Type B pancreatic cell (in vitro differentiated cells): ENCODE results near the gene NMRAL1. TPM values are rescaled to one million over a fixed set of nuclear protein-coding genes. Genes with fewer than 3 reads are reported as not detected.
A peak's percentile ranks its signal among the peaks of the same experiment; 100 is the strongest.

Experiments
- DNase-seq: peaks from one replicate; pipeline ENCODE4 v3.0.0; 2021; ENCODE audit warnings: mixed read lengths; ENCODE audit not compliant: unreplicated experiment; ENCODE audit errors: extremely low spot score
- H3K27ac Mint-ChIP-seq: 2 replicates; pipeline ENCODE4 v1.8.0; 2021; ENCODE audit warnings: mild to moderate bottlenecking, mixed read lengths
- H3K27me3 Mint-ChIP-seq: 2 replicates; pipeline ENCODE4 v1.8.0; 2021; ENCODE audit warnings: mixed read lengths
- H3K36me3 Mint-ChIP-seq: 2 replicates; pipeline ENCODE4 v1.8.0; 2021; ENCODE audit warnings: mixed read lengths
- H3K4me1 Mint-ChIP-seq: one replicate; pipeline ENCODE4 v1.8.0; 2021; ENCODE audit warnings: mixed read lengths; ENCODE audit not compliant: unreplicated experiment
- H3K4me3 Mint-ChIP-seq: 2 replicates; pipeline ENCODE4 v1.8.0; 2021; ENCODE audit warnings: mild to moderate bottlenecking, mixed read lengths
- H3K9me3 Mint-ChIP-seq: 2 replicates; pipeline ENCODE4 v1.8.0; 2021; ENCODE audit warnings: mixed read lengths
- total RNA-seq: library from RNA; stranded (reverse); gene quantifications from 2 replicates; pipeline ENCODE4 v1.2.1, GENCODE V29; 2021; ENCODE audit warnings: low replicate concordance
- TF ChIP-seq, protein P1 (sequence below): fragments of 200-600 bp; sonication (generic); conservative IDR thresholded peaks from 2 replicates; pipeline ENCODE4 v1.5.0; 2021; ENCODE audit warnings: antibody characterized with exemption, mild to moderate bottlenecking

NMRAL1 gene
- total RNA-seq, 1 donor from 2014 or later, result 49.1 TPM

DNA sequence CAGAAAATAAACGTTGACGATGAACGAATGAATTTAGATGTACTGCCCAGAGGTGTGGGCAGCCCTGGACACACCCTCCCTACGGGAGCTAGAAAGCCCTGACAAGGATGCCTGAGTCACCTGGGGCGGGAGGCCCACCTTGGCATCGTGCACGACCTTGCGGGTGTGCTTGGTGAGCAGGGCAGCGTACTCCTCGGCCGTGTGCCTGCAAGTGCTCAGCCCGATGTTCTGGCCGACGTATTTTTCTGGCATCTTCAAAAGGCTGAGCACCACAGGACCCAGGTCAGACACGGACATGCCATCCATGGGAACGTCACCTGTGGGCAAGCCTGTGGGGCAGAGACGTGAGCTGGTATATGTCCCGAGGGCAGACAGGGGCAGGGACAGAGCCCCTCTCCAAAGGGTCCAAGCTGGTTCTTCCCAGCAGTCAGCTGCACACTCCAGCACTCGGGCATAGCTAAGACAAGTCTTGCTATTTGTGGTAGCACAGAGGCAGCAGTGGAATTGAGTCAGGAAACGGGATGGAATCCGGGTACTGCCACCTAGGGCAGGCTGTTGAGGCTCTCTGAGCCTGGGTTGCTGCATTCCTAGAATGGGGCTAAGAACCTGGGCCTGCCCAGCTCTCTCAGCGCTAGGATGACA, 10.8 kb downstream of the NMRAL1 start:
- Mint-ChIP-seq H3K27me3 (no peaks in the 10 kb centered on the region), H3K36me3 (peaks cover 9% of the 10 kb centered on the region), H3K9me3 (no peaks in the 10 kb centered on the region), H3K27ac (peak overlapping the region; percentile 82), H3K4me3 (no peak overlapping the region), H3K4me1 (peaks cover 4% of the 10 kb centered on the region)
- TF ChIP-seq, protein P1, sequence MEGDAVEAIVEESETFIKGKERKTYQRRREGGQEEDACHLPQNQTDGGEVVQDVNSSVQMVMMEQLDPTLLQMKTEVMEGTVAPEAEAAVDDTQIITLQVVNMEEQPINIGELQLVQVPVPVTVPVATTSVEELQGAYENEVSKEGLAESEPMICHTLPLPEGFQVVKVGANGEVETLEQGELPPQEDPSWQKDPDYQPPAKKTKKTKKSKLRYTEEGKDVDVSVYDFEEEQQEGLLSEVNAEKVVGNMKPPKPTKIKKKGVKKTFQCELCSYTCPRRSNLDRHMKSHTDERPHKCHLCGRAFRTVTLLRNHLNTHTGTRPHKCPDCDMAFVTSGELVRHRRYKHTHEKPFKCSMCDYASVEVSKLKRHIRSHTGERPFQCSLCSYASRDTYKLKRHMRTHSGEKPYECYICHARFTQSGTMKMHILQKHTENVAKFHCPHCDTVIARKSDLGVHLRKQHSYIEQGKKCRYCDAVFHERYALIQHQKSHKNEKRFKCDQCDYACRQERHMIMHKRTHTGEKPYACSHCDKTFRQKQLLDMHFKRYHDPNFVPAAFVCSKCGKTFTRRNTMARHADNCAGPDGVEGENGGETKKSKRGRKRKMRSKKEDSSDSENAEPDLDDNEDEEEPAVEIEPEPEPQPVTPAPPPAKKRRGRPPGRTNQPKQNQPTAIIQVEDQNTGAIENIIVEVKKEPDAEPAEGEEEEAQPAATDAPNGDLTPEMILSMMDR, result no peak
- no peak for DNase-seq

GRCh38 chr16:4461250-4462085, 13.0 kb downstream of the NMRAL1 start:
- H3K4me1 Mint-ChIP-seq, result peaks cover 4% of the 10 kb centered on the region
- H3K27ac Mint-ChIP-seq, result no peak overlapping the region
- H3K9me3 Mint-ChIP-seq, result no peaks in the 10 kb centered on the region
- no peaks in the 10 kb centered on the region for H3K27me3 Mint-ChIP-seq
- H3K4me3 Mint-ChIP-seq, result no peak overlapping the region
- H3K36me3 Mint-ChIP-seq, result peaks cover 7% of the 10 kb centered on the region
- DNase-seq, result no peak
- TF ChIP-seq, protein P1, result no peak

- H3K36me3 Mint-ChIP-seq, result peaks cover 7% of the 10 kb centered on the region
- H3K27ac Mint-ChIP-seq, result no peak overlapping the region
- H3K4me1 Mint-ChIP-seq, result peaks cover 4% of the 10 kb centered on the region
- no peak overlapping the region for H3K4me3 Mint-ChIP-seq
- TF ChIP-seq, protein P1, result no peak
- H3K9me3 Mint-ChIP-seq, result no peaks in the 10 kb centered on the region
- no peaks in the 10 kb centered on the region for H3K27me3 Mint-ChIP-seq
- DNase-seq, result no peak
These were observed 13.5 kb downstream of the NMRAL1 start for GRCh38 chr16:4460936-4461249.

DNA sequence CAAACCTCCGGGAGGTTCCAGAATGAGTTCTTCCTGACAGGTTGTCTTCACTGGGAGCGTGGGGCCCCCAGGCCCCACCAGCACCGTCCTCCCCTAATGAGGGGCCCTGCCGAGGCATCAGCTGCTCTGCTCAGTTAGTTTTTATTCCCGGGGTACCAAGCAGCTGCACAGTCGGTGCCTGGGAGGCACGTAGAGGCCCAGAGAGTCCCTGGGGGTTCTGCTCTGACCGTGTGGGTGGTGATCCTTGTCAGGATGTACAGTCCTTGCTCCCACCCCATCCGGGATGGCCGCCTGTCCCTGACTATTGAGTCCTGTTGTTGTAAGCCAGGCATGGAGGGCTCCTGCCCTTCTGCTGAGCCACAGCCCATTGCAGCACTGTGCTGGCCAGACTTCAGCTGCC, 18.5 kb downstream of the NMRAL1 start:
- Mint-ChIP-seq H3K9me3 (no peaks in the 10 kb centered on the region), H3K4me3 (no peak overlapping the region), H3K27ac (no peak overlapping the region), H3K36me3 (peaks cover 2% of the 10 kb centered on the region), H3K27me3 (no peaks in the 10 kb centered on the region), H3K4me1 (peaks cover 2% of the 10 kb centered on the region)
- TF ChIP-seq, protein P1, result no peak
- no peak for DNase-seq

DNA sequence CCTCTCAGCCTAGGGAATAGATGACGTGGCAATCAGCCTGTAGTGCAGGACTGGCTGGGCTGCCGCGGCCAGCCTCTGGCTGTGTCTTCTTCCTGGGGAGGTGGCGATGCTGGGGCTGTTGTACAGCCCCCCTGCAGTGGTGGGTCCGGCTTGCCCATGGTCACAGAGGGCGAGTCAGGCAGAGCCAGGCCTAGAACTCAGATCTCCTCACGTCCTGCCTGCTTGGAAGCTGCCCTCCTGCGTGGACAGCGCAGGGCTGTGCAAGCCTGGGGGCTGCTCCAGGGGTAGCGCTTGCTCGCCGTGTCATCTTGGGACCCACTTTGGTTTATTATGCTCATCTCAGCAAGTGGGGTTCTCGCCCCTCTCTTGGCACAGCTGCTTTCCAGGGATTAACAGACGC, 19.3 kb downstream of the NMRAL1 start:
- Mint-ChIP-seq H3K4me3 (no peak overlapping the region), H3K27ac (no peak overlapping the region), H3K9me3 (no peaks in the 10 kb centered on the region), H3K36me3 (no peaks in the 10 kb centered on the region), H3K4me1 (no peaks in the 10 kb centered on the region), H3K27me3 (no peaks in the 10 kb centered on the region)
- no peak for DNase-seq
- TF ChIP-seq, protein P1, result no peak
